GM19467 (cell line): ENCODE measurements around the gene SEPTIN6.
A peak's percentile ranks its signal among the peaks of the same experiment; 100 is the strongest.

Source experiments
- ATAC-seq: cut with Tn5 transposase; IDR thresholded peaks from one replicate; pipeline ENCODE4 v1.9.1; 2021; ENCODE audit warnings: mild to moderate bottlenecking, moderate library complexity; ENCODE audit not compliant: unreplicated experiment

The SEPTIN6 gene

DNA sequence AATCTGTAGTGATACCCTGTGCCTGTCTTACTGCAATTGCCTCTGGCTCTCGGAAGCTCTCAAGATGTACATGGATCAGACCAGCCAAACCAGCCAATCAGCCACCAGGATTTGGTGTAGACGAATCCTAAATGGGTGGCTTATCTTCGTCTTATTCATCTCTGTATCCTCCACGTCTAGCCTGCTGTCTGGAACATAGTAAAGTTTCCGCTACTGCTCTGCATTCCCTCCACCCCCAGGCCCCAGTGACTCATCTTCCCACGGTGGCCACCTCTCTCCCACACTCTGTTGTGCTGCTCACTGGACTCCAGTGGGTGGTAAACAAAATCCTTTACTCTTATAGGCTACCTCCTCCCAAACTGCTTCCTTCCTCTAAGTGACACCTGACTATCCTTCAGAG is 37.8 kb downstream of the SEPTIN6 start:
- no peak for ATAC-seq

DNA sequence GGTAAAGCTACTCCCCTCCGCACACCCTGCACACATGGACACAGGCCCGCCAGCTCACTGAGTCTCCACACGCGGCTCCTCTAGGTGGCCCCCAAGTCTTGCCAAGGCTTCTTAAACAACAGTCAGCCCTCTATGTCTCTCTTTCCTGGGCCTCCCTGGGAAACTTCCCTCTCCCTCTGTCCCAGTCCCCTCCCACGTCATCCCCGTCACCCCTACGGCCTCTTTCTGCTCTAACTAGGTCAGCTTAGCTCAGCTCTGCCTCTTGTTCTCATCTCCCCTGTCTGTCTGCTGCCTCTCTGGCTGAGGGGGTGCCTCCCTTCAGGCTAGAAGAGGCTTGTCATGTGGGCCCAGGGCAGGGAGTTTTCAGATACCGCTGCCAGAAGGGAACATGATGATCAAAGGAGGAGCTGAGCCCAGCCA is 38.8 kb downstream of the SEPTIN6 start:
- no peak for ATAC-seq

DNA sequence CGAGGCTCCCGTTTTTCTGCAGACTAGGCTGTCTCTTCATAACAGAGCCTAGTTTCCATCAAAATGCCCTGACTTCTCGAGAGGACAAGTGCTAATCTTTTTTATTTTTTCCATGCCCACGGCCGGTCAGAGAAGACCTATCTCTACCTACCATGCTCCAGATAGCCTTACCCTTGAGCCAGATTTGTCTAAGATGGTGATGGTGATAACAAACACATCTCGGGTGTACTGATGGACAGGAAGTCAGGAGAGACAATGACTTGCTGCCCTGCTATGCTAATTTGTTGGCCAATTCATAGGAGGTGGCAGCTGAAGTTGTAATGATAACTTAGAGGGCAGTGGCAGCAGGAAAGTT is 44.6 kb downstream of the SEPTIN6 start:
- peak; percentile 17 for ATAC-seq

DNA sequence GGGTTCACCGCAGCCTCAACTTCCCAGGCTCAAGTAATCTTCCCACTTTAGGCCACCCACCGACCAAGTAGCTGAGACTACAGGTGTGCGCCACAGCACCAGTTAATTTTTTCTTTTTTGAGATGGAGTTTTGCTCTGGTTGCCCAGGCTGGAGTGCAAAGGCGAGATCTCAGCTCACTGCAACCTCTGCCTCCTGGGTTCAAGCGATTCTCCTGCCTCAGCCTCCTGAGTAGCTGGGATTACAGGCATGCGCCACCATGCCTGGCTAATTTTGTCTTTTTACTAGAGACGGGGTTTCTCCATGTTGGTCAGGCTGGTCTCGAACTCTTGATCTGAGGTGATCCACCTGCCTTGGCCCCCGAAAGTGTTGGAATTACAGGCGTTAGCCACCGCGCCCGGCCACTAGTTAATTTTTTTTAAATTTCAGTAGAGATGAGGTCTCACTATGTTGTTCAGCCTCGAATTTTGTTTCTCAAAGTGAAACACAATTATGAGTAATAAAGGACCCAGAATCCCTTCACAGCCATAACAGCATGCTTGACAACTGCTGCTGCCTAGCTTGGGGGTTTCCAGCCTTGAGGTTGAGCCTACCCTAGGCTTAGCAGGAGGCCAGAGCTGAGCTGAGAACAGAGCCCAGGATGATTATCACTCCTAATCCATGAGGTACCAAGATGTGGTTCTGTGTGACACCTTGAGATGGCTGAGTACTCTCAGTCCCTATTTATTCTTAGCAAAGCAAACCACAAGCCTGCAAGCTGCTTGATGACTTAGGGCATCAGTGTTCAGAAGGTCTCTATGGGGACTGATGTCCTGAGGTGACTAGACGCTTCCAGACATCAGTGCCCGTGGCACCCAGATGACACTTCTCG is 45.2 kb downstream of the SEPTIN6 start:
- peak; percentile 93 for ATAC-seq

DNA sequence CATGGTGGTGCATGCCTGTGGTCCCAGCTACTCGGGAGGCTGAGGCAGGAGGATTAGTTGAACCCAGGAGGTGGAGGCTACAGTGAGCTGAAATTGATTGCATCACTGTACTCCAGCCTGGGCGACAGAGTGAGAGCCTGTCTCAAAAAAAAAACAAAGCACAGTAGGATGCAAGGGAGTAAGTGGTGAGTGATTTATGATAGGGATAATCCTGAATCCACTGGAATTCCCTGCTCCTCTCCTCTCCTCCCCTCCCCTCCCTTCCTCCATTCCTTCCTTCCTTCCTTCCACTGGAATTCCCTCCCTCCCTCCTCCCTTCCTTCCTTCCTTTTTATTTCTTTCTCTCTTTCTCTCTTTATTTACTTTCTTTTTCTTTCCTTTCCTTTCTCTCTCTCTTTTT is 45.9 kb downstream of the SEPTIN6 start:
- ATAC-seq: no peak

DNA sequence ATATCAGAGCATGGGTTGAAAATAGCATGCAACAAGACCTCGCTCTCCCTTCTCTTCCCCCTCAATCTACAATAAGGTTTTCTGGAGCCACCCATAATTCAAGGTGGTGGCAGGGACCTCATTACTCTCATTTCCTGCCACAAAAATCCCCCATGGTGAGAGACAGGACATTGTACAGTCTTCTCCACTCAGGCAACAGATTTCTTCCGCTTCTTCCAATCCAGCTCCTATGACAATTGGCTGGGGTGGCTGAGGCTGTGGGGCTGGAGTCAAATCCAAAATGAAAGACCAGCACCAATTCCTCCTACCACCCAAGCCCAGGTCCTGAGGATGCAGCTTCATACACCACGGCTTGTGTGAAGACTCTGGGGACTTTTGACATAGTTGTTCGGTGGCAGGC is 46.5 kb downstream of the SEPTIN6 start:
- no peak for ATAC-seq

DNA sequence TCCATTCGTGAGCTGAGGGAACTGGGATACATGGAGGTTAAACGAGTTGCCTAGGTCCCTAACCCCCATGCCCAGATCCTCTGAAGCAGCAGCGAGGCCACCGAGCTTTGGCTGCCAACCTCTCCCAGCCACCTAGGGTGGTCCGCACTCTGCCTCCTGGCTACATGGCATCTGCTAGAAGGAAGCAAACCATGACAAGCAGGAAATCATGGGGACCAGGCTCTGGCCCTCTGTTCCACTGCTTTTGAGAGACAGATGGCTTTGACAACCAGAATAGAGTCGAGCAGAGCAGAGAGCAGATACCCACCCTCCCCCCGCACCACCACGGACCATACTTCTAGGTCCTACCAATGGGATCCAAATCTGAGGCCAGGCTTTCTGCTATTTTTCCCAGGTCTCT is 49.3 kb downstream of the SEPTIN6 start:
- no peak for ATAC-seq
